Hair follicular keratinocyte (primary cell): ENCODE measurements around the gene REV1. TPM values are rescaled to one million over a fixed set of nuclear protein-coding genes. Genes with fewer than 3 reads are reported as not detected.

Source experiments
- total RNA-seq: library from RNA; depleted of rRNA; stranded (reverse); fragments of >200 nt; gene quantifications from 2 replicates; pipeline ENCODE4 v1.2.3, GENCODE V29; 2015

REV1 gene
- total RNA-seq: 13.1 and 17.3 TPM in 2 replicates

GRCh38 chr2:99489761-99490622 lies at the start of gene REV1:
REV1 (minus strand) TSS chr2:99490017; CDS start chr2:99464975, 25,042 bp downstream.

Other genes starting within 250 kb of the REV1 start
- not detected in 2 replicates for gene LYG2, start 234.4 kb downstream of the REV1 start, total RNA-seq
- 0.23 TPM in 1 of 2 replicates, not detected in the other for gene LYG1, start 188.8 kb downstream of the REV1 start, total RNA-seq
- gene TXNDC9, start 153.7 kb downstream of the REV1 start, total RNA-seq: 63.2 and 66.8 TPM in 2 replicates
- gene EIF5B, start 152.6 kb downstream of the REV1 start, total RNA-seq: 20.7 and 21.0 TPM in 2 replicates